B cell (primary cell): ENCODE data around the gene ACTC1. TPM values are rescaled to one million over a fixed set of nuclear protein-coding genes. Genes with fewer than 3 reads are reported as not detected.

Experiments
- ATAC-seq: fragments of 200-7000 bp; cut with Tn5 transposase; one replicate; pipeline ENCODE4 v1.10.0; 2021; ENCODE audit warnings: low read depth, mild to moderate bottlenecking, moderate number of reproducible peaks, moderate library complexity
- CTCF ChIA-PET: fragments of 350-600 bp; sonication (Branson Sonifier 250); formaldehyde crosslinking; loops from one replicate; lab custom pipeline; 2021; ENCODE audit warnings: antibody characterized with exemption, inconsistent platforms; lab: Charles Lee
- POLR2A ChIA-PET: fragments of 350-600 bp; sonication (Branson Sonifier 250); formaldehyde crosslinking; loops from one replicate; lab custom pipeline; 2021; ENCODE audit warnings: antibody characterized with exemption; lab: Charles Lee
- DNase-seq: peaks from one replicate; pipeline ENCODE4 v3.0.0; 2013
- H2AFZ ChIP-seq: 2 replicates; pipeline ENCODE4 v1.6.1; 2012; ENCODE audit warnings: mild to moderate bottlenecking, low read depth, low read length; ENCODE audit not compliant: insufficient read depth, poor library complexity, severe bottlenecking
- H3K27ac ChIP-seq, 2 donors: 1 replicate in 1 of 2; 2 replicates in 1 of 2; pipeline ENCODE4 v1.5.1; 2012 to 2013; ENCODE audit warnings: low read length in 2 of 2, mild to moderate bottlenecking in 2 of 2, moderate library complexity in 1 of 2
- H3K27me3 ChIP-seq, 4 experiments: fragments of 200-600 bp in 1 of 4; sonication (generic) in 1 of 4; replicated peaks in 1 of 4; 1 replicate in 2 of 4; 2 replicates in 2 of 4; pipeline versions ENCODE4 v1.6.1 to v1.7.0; 2013 to 2016; ENCODE audit warnings: low read length in 3 of 4, mild to moderate bottlenecking in 2 of 4, mixed read lengths in 1 of 4, moderate library complexity in 1 of 4; ENCODE audit not compliant: insufficient read depth in 4 of 4, control insufficient read depth in 3 of 4; ENCODE audit errors: control extremely low read depth in 1 of 4
- H3K36me3 ChIP-seq, 2 experiments: replicated peaks in 1 of 2; 1 replicate in 1 of 2; 2 replicates in 1 of 2; pipeline versions ENCODE4 v1.6.1 to v1.7.1; 2013; ENCODE audit warnings: low read length in 1 of 2; ENCODE audit not compliant: insufficient read depth in 2 of 2, control insufficient read depth in 1 of 2; ENCODE audit errors: control extremely low read depth in 1 of 2, extremely low read depth in 1 of 2
- H3K4me1 ChIP-seq, 2 donors: fragments of 200-600 bp in 1 of 2; sonication (generic) in 1 of 2; 1 replicate in 1 of 2; 2 replicates in 1 of 2; pipeline versions ENCODE4 v1.5.1 to v1.6.1; 2013 to 2017; ENCODE audit warnings: low read length in 2 of 2; ENCODE audit not compliant: control insufficient read depth in 2 of 2, insufficient read depth in 2 of 2
- H3K4me2 ChIP-seq: replicated peaks from 2 replicates; pipeline ENCODE3; 2012; ENCODE audit warnings: mild to moderate bottlenecking, low read depth, low read length; ENCODE audit not compliant: poor library complexity, severe bottlenecking
- H3K4me3 ChIP-seq, 5 experiments: fragments of 200-600 bp in 1 of 5; sonication (generic) in 1 of 5; 1 replicate in 3 of 5; 2 replicates in 2 of 5; pipeline versions ENCODE4 v1.5.1 to v1.7.0; 2011 to 2016; ENCODE audit warnings: low read length in 4 of 5, mild to moderate bottlenecking in 4 of 5, low read depth in 2 of 5, control low read depth in 1 of 5, moderate library complexity in 1 of 5; ENCODE audit not compliant: insufficient read depth in 1 of 5; ENCODE audit errors: control extremely low read depth in 1 of 5, extremely low read depth in 1 of 5
- H3K79me2 ChIP-seq: fragments of 200-600 bp; sonication (generic); one replicate; pipeline ENCODE4 v1.6.0; 2016; ENCODE audit warnings: low read length; ENCODE audit not compliant: control insufficient read depth, insufficient read depth
- H3K9ac ChIP-seq: fragments of 200-600 bp; sonication (generic); 2 replicates; pipeline ENCODE4 v1.6.1; 2017; ENCODE audit warnings: mild to moderate bottlenecking, low read length, moderate library complexity
- H3K9me3 ChIP-seq, 3 donors: one replicate each; pipeline versions ENCODE4 v1.6.1 to v1.7.1; 2013; ENCODE audit warnings: low read length in 2 of 3; ENCODE audit not compliant: control insufficient read depth in 2 of 3, insufficient read depth in 1 of 3; ENCODE audit errors: control extremely low read depth in 1 of 3
- H4K20me1 ChIP-seq: 2 replicates; pipeline ENCODE4 v1.6.0; 2012; ENCODE audit warnings: mild to moderate bottlenecking, low read length; ENCODE audit not compliant: insufficient read depth, control insufficient read depth, poor library complexity, severe bottlenecking
- H3K27ac Mint-ChIP-seq: one replicate; pipeline ENCODE4 v1.8.0; 2021; ENCODE audit warnings: mixed read lengths
- H3K27me3 Mint-ChIP-seq: one replicate; pipeline ENCODE4 v1.8.0; 2021; ENCODE audit warnings: mixed read lengths
- H3K4me1 Mint-ChIP-seq: one replicate; pipeline ENCODE4 v1.8.0; 2021; ENCODE audit warnings: mixed read lengths
- H3K4me3 Mint-ChIP-seq: one replicate; pipeline ENCODE4 v1.8.0; 2021; ENCODE audit warnings: mixed read lengths
- H3K9me3 Mint-ChIP-seq: one replicate; pipeline ENCODE4 v1.8.0; 2022; ENCODE audit warnings: mixed read lengths; ENCODE audit not compliant: insufficient read depth
- CTCF ChIP-seq: fragments of 200-600 bp; IDR thresholded peaks from one replicate; pipeline ENCODE4 v1.8.0; 2022; ENCODE audit warnings: antibody characterized with exemption, mild to moderate bottlenecking
- EZH2 ChIP-seq: IDR thresholded peaks from 2 replicates; pipeline ENCODE4 v1.6.1; 2012; ENCODE audit warnings: borderline replicate concordance, low read depth, mild to moderate bottlenecking, moderate library complexity, low read length; ENCODE audit not compliant: insufficient read depth, poor library complexity, severe bottlenecking
- WGBS: methylation state at CpG from one replicate; pipeline ENCODE4 v1.1.5; 2013; ENCODE audit warnings: missing lambda C conversion rate; ENCODE audit not compliant: insufficient coverage; 5-methylcytosine and 5-hydroxymethylcytosine counted together
- intact Hi-C: fragments of 100-400 bp; cut with micrococcal nuclease; formaldehyde crosslinking; loops from one replicate; pipeline ENCODE4 v1.10.0; 2022
- polyA plus RNA-seq: library from polyadenylated mRNA; depleted of rRNA; stranded (reverse); fragments of >200 nt; gene quantifications from 2 replicates; pipeline ENCODE4 v1.2.3, GENCODE V29; 2012
- total RNA-seq, 2 donors: library from RNA; stranded (reverse); fragments of 120-200 nt in 1 of 2; gene quantifications; 1 replicate in 1 of 2; 2 replicates in 1 of 2; pipeline versions ENCODE4 v1.2.3 to v1.2.4, GENCODE V29; 2013 to 2022

Gene ACTC1
- total and polyA plus RNA-seq, 2 donors (not counting 1 experiment from before 2014, with no cell fraction given) = not detected

GRCh38 chr15:34804776-34805175 lies 9.4 kb upstream of the ACTC1 start:
- peaks cover 0 to under 1% (median 0%) of the 10 kb centered on the region in 4 experiments for H3K27me3 ChIP-seq
- no peaks in the 10 kb centered on the region for H3K36me3 ChIP-seq
- H3K27ac ChIP-seq = no peak overlapping the region
- TF ChIP-seq CTCF (no peak), EZH2 (no peak)
- H4K20me1 ChIP-seq = no peaks in the 10 kb centered on the region
- DNase-seq (no peak), ATAC-seq (no peak)
- H3K4me3 Mint-ChIP-seq = no peak overlapping the region
- H3K4me1 Mint-ChIP-seq = no peaks in the 10 kb centered on the region
- POLR2A ChIA-PET = no interaction called here
- no peak overlapping the region for H3K9ac ChIP-seq
- H3K27ac Mint-ChIP-seq = no peak overlapping the region
- H3K4me1 ChIP-seq = no peaks in the 10 kb centered on the region
- H3K9me3 ChIP-seq = peaks cover 0 to 8% (median 0%) of the 10 kb centered on the region in 3 donors
- WGBS = 80% methylated on average over 2 of the region's 3 CpGs
- peaks cover 46% of the 10 kb centered on the region for H3K27me3 Mint-ChIP-seq
- peaks cover 1% of the 10 kb centered on the region for H3K9me3 Mint-ChIP-seq
- no peak overlapping the region for H3K4me3 ChIP-seq
- no peaks in the 10 kb centered on the region for H3K79me2 ChIP-seq
- CTCF ChIA-PET = no interaction called here
- no peak overlapping the region for H3K4me2 ChIP-seq
- no peak overlapping the region for H2AFZ ChIP-seq
- intact Hi-C loops = no loop called here

- Histone ChIP-seq H3K79me2 (no peaks in the 10 kb centered on the region), H3K9ac (no peak overlapping the region), H3K27me3 (peaks cover 0 to 7% (median 1%) of the 10 kb centered on the region in 4 experiments), H3K4me1 (no peaks in the 10 kb centered on the region), H2AFZ (no peak overlapping the region), H4K20me1 (no peaks in the 10 kb centered on the region), H3K36me3 (no peaks in the 10 kb centered on the region), H3K27ac (no peak overlapping the region), H3K9me3 (peaks cover 0 to 8% (median 0%) of the 10 kb centered on the region in 3 donors), H3K4me3 (no peak overlapping the region), H3K4me2 (no peak overlapping the region)
- DNase-seq = no peak
- no peak overlapping the region for H3K4me3 Mint-ChIP-seq
- no peaks in the 10 kb centered on the region for H3K9me3 Mint-ChIP-seq
- H3K27me3 Mint-ChIP-seq = peaks cover 42% of the 10 kb centered on the region
- H3K4me1 Mint-ChIP-seq = no peaks in the 10 kb centered on the region
- POLR2A ChIA-PET = no interaction called here
- H3K27ac Mint-ChIP-seq = no peak overlapping the region
- intact Hi-C loops = no loop called here
- ATAC-seq = no peak
- no CpG with 5 or more reads among the region's 2 CpGs for WGBS
- TF ChIP-seq EZH2 (no peak), CTCF (no peak)
- CTCF ChIA-PET = no interaction called here
Measured at GRCh38 chr15:34804113-34804512, 8.8 kb upstream of the ACTC1 start.
